SH-SY5Y (cell line): ENCODE results near the gene ELMOD1.

Experiments used
- GATA2 ChIP-seq: IDR thresholded peaks from 2 replicates; pipeline ENCODE4 v1.6.1; 2011; ENCODE audit warnings: mild to moderate bottlenecking, low read depth, low read length
- GATA3 ChIP-seq: IDR thresholded peaks from 2 replicates; pipeline ENCODE4 v1.6.1; 2011; ENCODE audit warnings: low read depth, mild to moderate bottlenecking, low read length, moderate library complexity

Gene ELMOD1

DNA sequence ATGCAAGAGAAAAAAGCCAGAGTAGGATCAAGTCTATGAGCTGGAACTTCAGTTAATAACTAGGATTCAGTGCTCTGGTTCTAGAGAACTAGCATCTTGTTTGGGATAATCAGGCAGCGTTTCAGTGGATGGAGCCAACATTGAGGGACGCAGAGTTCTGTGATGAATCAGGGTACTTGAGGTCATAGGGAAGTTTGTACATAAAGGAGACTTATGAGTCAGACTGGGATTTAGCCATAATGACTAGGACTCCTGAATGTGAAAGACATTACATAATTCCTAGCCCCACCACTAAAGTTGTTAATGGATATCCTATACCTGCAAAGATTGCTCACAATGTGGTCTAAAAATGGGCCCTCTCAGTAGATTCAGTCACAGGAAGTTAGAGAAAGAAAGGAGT, 114.1 kb downstream of the ELMOD1 start:
- TF ChIP-seq GATA3 (no peak), GATA2 (no peak)

DNA sequence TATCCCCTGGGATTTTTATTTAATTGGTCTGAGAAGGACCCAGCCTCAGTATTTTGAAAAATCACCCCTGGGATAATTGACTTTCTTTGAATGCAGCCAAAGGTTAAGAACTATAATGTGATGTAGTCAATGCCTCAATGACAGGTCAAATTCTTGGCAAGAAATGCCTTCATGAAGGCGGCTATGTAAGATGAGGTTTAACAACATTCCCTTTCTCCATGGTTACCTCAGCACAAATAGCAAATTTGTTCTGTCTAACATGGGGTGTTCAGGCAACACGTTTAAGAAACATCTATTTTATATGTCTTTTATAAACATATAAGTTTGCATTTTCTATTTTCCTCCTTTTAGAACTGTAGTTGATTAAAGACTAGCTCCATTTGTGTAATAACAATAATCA, 115.6 kb downstream of the ELMOD1 start:
- TF ChIP-seq GATA2 = no peak
- no peak for TF ChIP-seq GATA3

DNA sequence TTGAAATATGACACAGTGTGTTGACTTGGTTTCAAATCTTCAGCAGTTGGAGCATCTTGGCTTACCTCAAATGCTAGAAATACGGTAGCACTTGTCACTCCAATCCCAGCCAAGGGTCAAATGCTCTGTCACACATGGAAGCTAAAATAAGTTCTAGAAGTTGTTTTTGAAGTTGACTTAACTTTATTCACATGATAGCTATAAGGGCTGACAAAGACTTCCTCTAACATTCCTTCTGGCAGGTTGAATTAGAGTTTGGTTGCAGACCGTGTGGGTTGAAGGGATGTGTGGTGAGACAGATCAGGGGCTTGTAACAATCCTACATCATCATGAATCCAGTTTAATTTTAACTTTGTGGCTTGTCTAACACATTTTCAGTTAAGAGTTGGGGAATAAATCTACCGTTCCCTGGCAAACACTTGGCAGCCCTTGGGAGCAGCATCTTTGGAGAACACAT, 116.3 kb downstream of the ELMOD1 start:
- TF ChIP-seq GATA2 (no peak), GATA3 (no peak)

DNA sequence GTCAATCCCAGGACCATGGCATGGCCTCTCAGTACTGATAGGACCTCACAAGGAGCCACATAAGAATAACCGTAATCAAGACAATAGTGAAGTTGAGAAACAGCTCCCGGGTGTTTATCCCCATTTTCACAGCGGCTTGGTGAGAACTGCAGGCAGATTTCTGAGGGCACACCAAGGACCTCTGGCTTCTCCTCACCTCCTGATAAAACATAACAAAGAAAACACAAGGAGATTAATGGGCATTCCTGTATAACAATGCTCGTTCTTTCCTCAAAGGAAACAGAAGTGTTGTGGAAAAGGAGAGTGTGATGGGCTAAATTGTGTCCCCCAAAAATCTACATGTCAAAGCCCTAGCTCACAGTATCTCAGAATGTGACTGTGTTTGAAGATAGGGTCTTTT, 116.9 kb downstream of the ELMOD1 start:
- TF ChIP-seq GATA2 (no peak), GATA3 (no peak)

DNA sequence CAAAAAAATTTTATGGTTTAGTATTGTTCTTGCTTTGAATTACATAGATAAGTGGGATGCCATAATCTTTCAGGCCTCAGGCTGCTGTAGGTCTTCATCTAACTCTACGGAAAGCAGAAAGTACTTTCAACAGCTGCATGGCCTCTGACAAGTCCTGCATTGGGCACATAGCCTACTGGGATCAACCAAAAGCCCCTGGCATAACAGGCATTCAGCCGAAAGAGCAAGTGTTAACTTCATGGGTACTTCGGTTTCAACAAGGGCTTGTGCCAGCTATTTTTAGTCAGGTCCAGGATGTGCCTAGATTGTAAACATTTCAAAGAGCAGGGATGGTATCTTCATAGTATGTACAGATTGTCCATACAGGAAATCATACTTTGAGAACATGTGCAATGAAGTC, 117.8 kb downstream of the ELMOD1 start:
- TF ChIP-seq GATA3 = no peak
- TF ChIP-seq GATA2 = no peak

DNA sequence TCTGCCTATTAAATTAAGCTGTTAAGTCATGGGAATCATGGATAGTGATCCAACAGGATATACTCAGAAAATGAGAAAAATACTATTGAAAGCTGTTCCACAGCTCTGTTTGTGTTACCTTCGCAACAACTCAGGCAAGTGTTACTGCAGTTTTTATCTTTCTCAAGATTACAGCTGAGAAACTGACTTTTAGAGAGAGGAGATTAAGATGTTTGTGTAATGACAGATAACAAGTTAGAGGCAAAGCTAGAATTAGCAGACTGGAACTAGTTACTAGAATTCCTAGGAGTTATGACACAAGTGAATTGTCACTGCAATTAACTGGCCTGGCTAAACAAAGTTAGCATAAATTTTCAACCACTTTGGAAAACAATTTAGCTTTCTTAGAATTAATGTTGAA, 119.4 kb downstream of the ELMOD1 start:
- TF ChIP-seq GATA3 (no peak), GATA2 (no peak)

DNA sequence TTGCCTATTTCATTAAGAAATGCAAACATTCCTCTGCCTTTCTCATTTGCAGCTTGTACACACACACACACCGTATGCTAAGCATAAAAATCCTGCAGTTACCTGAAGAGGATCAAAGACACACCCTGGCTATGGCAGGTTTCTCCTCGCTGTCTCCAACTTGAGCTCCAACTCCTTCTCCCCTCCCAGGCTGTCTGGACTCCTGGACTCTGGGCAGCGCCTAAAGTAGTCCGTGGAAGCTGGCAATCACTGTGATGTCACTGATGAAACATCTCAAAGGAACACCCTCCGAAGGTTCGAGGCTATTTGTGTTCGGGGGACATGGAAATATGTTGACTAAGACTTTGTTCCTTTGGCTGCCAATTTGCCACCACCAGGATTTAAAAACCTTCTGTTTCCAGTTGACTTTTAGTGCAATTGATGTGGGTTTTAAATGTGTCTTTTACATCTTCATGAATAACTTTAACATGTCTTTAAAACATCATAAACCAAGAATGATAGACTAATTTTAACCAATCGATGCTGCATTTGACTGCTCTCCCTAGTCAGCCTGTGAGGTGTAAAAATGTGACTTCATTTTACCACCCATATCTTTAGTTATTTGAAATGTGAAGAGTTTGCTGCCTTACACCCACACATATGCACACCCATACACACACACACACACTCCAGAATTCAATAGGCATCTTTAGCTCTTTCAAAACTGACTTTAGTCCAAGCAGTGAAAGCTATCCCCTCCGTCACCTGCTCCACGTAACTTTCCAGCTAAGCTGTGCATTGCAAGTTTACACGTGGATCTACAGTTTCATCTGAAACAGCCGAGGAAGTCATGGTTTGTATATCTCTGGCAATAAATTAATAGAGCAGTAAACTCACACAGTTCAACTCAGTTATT, 121.2 kb downstream of the ELMOD1 start, which contains the start of gene SLN:
TSS of gene SLN (minus strand) at position 196 of the 895 bp plus-strand sequence.
- TF ChIP-seq GATA2 (no peak), GATA3 (no peak)

DNA sequence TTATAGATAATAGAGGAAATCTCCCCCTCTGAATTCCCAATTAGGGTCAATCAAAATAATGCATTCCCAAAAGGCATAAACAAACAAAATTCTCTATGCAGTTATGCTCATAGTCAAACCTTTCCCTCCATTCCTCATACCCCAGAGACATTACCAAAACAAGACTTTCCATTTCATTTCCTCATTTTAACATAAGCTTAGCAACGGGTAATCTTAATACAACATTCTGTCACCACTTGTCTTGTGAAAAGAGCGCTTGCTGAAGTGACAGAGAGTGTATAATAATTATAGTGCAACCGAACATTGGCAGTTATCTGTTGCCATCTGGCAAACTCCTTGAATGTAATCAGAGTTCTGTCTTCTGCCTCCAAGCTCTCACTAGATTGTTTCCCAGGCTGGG, 122.1 kb downstream of the ELMOD1 start:
- TF ChIP-seq GATA2 = no peak
- TF ChIP-seq GATA3 = no peak
